Left renal pelvis (tissue), 4 donors: Measurements from ENCODE around the gene WDR59. TPM values are rescaled to one million over a fixed set of nuclear protein-coding genes. Genes with fewer than 3 reads are reported as not detected.
"Not testable (repeated sequence)": the region's sequence is repeated elsewhere in the genome, so short reads cannot be mapped to it uniquely, and the experiment has no call there.

ENCODE experiments used
- DNase-seq, 4 donors: peaks; one replicate each; pipeline ENCODE4 v3.0.0-alpha.2; 2013; ENCODE audit warnings: low read depth in 4 of 4, low spot score in 3 of 4
- polyA plus RNA-seq, 4 donors: library from polyadenylated mRNA; unstranded; fragments of 120-200 nt; gene quantifications; one replicate each; pipeline ENCODE4 v1.2.1, GENCODE V29; 2013; ENCODE audit not compliant: insufficient read length in 4 of 4

The WDR59 gene
- polyA plus RNA-seq, 4 donors: 63.1 to 121 (median 84.6) TPM

- DNase-seq: not testable (repeated sequence)
Measured at GRCh38 chr16:74908759-74909158, 76.2 kb downstream of the WDR59 start.

- no peak for DNase-seq
Measured at GRCh38 chr16:74903901-74904678, 80.8 kb downstream of the WDR59 start.

DNA sequence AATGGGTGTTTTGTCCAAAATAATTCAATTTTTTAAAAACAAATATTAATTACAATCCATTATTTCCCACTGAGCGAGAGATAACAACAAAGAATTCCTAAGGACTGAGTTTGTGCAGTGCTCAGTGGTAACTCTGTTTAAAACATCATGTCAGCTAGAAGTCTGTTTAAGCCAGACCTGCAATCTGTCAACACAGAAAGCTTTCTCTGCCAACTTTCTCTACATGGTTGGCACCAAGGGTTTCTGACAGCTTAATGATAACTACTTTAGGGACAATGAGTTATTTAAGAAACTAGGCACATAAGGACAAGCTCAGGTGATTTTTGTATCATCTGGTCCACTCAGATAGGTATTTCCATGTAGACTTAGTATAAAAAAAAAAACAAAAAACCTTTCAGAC is 81.8 kb downstream of the WDR59 start:
- DNase-seq: no peak

DNA sequence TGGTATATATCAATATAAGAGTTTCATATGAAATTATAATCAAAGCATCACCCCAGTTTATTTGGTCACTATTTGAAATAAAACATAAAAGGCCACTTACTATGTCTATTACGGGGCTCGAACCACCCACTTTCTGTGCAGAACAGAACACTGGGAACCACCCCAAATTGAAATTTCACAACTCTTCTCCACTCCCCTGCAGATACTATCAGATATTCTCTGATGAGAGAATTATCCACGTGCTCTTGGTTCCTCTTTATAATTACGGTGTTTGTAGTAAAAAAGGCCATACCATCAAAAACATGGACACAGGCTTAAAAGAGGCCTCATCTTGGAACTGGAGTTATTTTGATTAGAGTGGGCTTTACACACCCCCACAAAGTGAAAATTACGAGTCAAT is 82.8 kb downstream of the WDR59 start:
- no peak for DNase-seq

- DNase-seq: no peak
Measured at GRCh38 chr16:74901606-74902005, 83.3 kb downstream of the WDR59 start.

DNA sequence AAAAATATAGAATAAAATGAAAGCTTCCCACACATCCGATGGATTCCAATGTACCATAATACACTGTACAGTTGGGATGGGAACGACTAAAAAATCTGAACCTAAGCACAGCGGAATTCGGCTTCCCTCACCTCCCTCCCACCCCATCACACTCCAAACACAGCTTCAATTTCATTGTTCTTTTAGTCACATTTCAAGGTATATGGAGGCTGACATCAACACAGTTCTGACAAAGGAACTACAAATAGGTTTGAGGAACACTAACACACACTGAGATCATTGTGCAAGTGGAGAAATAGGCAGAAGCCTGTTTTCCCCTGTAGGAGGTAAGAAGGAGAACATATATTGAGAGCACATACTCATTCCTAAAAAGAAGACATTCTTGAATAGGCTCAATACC is 85.1 kb downstream of the WDR59 start:
- DNase-seq: no peak

DNA sequence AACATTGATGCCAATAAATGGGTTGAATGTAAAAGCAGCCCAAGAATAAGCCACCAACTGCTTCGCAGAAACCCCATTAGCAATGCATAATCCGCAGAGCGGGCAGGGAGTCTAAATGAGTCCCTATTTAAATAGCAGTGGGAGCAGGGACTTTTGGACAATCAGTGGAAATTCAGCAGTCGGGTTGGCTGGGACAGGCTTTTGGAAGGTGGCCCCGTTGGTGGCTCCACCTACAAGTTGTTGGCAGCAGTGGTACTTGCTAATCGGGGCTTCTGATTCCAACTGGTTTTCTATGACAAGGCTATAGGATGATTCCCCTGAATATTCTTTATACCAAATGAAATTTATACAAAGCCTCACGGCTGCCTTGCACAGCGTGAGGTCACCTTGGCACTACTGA is 86.3 kb downstream of the WDR59 start:
- no peak for DNase-seq

DNA sequence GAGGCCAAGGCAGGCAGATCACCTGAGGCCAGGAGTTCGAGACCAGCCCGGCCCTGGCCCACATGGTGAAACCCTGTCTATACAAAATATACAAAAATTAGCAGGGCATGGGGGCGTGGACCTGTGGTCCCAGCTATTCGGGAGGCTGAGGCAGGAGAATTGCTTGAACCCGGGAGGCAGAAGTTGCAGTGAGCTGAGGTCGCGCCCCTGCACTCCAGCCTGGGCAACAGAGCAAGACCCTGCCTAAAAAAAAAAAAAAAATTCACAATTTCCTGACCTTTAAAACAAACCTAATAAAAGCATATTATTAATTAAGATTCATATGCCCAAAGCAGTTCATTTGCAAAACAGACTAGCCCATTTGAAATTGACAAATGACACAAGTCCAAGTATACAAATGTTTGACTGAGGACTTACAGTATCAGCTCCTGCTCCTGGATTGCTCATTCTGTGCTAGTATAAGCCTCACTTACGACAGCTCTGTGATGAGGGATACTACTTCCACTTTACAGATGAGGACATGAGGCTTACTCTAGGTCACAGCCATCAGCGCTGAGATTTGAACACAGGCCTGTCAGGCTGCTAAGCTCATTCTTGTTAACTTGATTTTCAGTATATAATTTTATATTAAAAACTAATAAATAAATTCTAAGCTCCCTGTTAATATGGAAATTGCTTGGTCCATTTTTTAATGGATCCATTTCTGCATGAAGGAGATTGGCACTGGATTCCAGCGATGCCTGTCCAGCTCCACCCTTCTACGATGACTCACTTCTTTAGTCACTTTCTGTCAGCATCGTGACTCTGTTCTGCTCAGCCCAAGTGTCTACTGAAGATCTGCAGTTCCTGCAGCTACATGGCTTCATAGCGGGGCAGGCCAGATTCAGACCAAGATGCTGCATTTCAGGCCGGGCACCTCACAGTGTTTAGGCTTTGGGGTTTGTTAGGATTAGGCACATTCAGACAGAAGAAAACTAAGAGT is 88.2 kb downstream of the WDR59 start:
- DNase-seq: no peak

DNA sequence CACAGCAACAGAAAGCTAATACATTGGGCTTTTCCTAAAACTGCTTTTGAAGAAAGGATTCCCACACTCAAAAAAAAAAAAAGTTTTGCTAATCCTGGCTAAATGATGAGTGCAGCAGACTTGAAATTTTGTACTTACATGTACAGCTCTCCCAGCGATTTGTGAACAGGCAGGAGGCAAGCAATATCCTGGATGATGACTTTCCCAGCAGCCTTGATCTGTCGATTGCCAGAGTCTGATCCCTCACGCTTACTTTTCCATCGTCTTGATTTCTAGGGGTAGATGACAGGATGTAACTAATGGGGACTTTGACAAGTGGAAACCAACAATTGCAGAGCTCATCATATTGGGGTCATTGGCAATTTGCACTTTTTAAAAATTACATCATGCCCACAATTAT is 91.4 kb downstream of the WDR59 start:
- no peak for DNase-seq

GRCh38 chr16:74892574-74893461 is 92.1 kb downstream of the WDR59 start:
- no peak for DNase-seq

- DNase-seq: no peak
Measured at GRCh38 chr16:74888888-74889287, 96.0 kb downstream of the WDR59 start.

GRCh38 chr16:74888232-74888862 is 96.6 kb downstream of the WDR59 start:
- DNase-seq: no peak

- DNase-seq: no peak
Measured at GRCh38 chr16:74887084-74887483, 97.8 kb downstream of the WDR59 start.

GRCh38 chr16:74877706-74878105 is 107.2 kb downstream of the WDR59 start:
- no peak for DNase-seq

DNA sequence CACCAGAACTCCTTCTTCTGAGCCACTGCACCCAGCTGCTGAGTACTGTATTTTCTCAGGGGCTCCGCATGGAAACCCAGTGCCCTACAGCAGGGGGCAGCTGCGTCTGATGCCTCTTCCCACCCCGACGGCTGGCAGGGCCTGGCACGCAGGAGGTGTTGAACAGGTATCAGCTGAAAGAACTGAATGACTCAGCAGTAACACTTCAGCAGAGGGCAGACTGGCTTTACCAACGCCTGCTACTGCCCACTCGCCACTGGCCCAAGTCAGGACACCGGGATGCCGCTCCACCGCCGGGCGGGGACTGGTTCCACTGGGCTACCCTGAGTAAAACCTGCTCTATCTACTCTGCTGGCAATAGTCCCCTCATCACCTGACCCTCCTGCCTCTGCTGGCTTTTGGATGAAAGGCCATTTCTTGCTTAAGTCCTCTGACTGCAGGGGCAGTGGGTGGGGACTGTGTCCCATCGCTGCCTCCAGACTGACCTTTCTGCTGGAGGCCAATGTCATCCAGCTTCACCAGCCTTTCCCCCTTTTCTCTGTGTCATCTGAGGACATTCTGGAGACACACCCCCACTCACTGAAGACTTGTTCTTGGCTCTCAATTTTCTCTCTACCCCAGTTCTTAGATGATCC is 109.9 kb downstream of the WDR59 start:
- DNase-seq: no peak

DNA sequence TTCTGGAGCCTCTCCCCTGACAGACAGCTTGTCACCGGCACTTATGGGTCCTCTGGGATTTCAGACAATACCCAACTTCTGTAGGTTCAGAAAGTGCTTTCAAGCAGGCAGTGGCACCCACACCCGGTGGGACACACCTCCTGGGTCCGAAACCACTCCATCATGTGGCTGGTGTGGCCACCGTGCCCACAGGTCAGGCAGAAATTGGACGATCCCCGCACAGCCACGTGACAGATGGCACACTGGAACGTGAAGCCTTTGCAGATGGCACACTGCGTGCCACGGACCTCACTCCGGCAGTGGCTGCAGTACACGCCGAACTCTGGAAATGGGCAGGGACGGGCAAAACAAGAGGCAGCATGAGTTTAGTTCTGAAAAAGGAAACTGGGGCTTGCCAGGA is 110.8 kb downstream of the WDR59 start:
- no peak for DNase-seq

DNA sequence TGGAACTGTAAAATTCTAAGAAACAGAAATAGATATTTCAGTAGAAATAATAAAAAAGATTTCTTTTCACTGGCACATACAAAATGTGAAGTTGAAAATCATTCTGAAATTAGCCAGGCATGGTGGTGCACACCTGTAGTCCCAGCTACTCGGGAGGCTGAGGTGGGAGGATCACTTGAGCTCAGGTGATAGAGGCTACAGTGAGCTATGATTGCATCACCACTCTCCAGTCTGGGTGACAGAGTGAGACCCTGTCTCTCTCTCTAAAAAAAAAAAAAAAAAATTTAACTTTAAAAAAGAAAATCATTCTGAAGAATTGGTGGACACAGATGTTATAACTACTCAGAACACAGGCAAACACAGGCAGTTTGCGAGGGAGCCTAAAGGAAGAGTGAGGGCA is 112.6 kb downstream of the WDR59 start:
- DNase-seq: no peak

DNA sequence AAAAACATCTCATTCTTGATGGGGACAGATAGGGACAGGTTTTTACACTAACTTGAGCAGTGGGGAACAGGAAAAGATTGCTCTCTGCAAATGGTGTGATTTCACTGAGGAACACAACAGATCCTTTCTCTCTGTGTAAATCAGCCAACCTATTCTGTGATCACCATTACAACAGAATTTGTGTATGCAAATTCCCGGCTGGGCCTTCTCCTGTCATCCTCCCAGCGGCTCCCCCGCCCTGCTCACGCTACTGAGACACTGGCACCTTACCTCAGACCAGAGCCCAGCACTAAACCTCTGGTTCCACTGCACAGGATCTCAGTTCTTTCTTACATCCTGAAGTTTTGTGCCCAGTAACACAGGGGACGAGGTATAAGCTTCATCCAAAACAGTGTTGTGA is 113.3 kb downstream of the WDR59 start:
- no peak for DNase-seq

GRCh38 chr16:74868501-74868900 is 116.4 kb downstream of the WDR59 start:
- DNase-seq: no peak

- DNase-seq: no peak
Measured at GRCh38 chr16:74868035-74868434, 116.9 kb downstream of the WDR59 start.
